Gastroesophageal sphincter (tissue), 2 donors: ENCODE results near the gene SERP2.

Source experiments
- EP300 ChIP-seq: sonication (generic); formaldehyde crosslinking; IDR thresholded peaks from one replicate; pipeline ENCODE4 v1.6.1; 2017; ENCODE audit warnings: antibody characterized with exemption, mild to moderate bottlenecking
- POLR2A ChIP-seq, 2 donors: fragments of 450-650 bp; IDR thresholded peaks; one replicate each; pipeline ENCODE4 v1.6.1; 2017; ENCODE audit warnings: antibody characterized with exemption in 2 of 2, mild to moderate bottlenecking in 2 of 2, moderate library complexity in 1 of 2

GRCh38 chr13:44420376-44421220 is 47.0 kb downstream of the SERP2 start:
- no peak for TF ChIP-seq POLR2A (IDR thresholded peaks at IDR 0.05)
- TF ChIP-seq EP300, result no peak
